ENCODE results near the gene ACOT7. TPM values are rescaled to one million over a fixed set of nuclear protein-coding genes. Genes with fewer than 3 reads are reported as not detected.
A peak's percentile ranks its signal among the peaks of the same experiment; 100 is the strongest.
"Not testable (repeated sequence)": the region's sequence is repeated elsewhere in the genome, so short reads cannot be mapped to it uniquely, and the experiment has no call there.

ACOT7 gene, protein sequence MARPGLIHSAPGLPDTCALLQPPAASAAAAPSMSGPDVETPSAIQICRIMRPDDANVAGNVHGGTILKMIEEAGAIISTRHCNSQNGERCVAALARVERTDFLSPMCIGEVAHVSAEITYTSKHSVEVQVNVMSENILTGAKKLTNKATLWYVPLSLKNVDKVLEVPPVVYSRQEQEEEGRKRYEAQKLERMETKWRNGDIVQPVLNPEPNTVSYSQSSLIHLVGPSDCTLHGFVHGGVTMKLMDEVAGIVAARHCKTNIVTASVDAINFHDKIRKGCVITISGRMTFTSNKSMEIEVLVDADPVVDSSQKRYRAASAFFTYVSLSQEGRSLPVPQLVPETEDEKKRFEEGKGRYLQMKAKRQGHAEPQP
- 1 to 10 TPM; 1.8 to 3.7 (median 2.9) TPM for polyA plus RNA-seq (ENCODE audit: low read depth in 6 of 6)

DNA sequence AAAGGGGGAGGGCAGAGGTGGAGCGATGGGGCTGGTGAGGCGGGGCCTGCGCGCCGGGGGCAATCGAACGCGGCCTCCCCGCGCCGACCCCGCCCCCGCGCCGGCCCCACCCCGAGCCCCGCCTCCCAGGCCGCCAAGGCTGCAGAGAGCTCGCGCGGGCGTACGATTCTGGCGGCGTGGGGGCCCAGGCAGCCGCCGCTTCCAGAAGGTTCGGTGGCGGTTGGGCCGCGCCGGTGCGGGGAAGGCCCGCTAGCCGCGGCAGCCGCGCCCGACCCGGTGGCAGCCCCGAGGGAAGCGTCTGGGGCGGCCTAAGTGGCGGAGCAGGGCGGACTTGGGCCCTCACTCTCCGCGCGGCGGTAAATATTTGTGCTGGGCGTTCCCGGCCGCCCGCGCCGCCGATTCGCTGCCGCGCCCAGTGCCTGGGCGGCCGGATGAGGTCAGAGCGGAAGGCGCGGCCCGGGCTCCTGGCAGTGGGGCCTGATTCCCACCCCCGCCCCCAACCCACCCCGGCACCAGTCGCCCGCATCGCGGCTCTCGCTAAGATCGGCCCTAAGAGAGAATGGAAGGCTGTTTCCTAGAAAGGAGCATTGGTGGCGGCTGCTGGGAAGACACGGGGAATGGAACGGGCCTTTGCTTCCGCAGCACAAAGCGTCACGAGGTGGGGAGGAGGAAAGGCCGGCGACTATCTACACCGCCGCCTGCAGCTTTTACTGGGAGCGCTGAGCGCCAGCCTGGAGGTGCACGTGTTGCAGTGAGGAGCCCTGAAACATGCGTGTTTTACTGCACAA is at the start of gene ACOT7:
Gene ACOT7, minus strand, starts transcription at position 368 of the 788 bp plus-strand sequence. CDS start 368 bp downstream, outside the sequence.
- peaks cover 7 to 21% (median 14%) of the 10 kb centered on the region in 3 donors for H3K4me1 Mint-ChIP-seq
- DNase-seq (peak; percentile 89), ATAC-seq (ENCODE audit: low read depth in 2 of 2) (peak; percentile 81 to 84)
- H3K36me3 Mint-ChIP-seq, result no peaks in the 10 kb centered on the region
- peak within 1 kb of the TSS; percentile 77 to 94 (median 92) for H3K4me3 Mint-ChIP-seq
- peak within 1 kb of the TSS; percentile 80 to 97 (median 96) for H3K27ac Mint-ChIP-seq
- H3K9me3 Mint-ChIP-seq, result no peaks in the 10 kb centered on the region
- H3K27me3 Mint-ChIP-seq, result peaks cover under 1 to 23% (median 8%) of the 10 kb centered on the region in 3 donors

DNA sequence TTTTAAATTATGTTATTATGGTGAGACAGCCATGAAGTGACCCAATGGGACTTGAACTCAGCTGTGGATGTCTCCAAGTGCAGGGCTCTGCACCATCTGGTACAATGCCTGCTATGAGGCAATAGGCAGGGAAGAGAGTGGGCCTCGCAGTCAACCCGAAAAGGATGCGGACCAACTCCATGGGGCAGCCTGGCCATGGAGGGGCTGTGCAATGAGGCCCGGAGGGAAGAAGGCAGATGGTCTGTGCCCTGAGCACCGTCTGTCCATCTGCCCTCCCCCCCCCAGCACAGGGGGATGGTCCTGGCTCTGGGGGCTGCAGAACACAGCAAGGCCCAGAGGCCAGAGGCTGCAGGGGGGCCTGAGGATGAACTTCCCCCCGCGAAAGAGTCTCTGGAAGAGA is 48.0 kb upstream of the ACOT7 start:
- H3K36me3 Mint-ChIP-seq, result no peaks in the 10 kb centered on the region
- H3K4me3 Mint-ChIP-seq, result peak overlapping the region in 4 of 8 donors; percentile 35 to 56 (median 46)
- peaks cover 20 to 81% (median 57%) of the 10 kb centered on the region in 3 donors for H3K27me3 Mint-ChIP-seq
- no peak overlapping the region for H3K27ac Mint-ChIP-seq
- ATAC-seq (ENCODE audit: low read depth in 2 of 2) (no peak), DNase-seq (no peak)
- peaks cover 7 to 21% (median 13%) of the 10 kb centered on the region in 3 donors for H3K4me1 Mint-ChIP-seq
- H3K9me3 Mint-ChIP-seq, result peaks cover 0 to 3% (median 0%) of the 10 kb centered on the region in 7 donors

DNA sequence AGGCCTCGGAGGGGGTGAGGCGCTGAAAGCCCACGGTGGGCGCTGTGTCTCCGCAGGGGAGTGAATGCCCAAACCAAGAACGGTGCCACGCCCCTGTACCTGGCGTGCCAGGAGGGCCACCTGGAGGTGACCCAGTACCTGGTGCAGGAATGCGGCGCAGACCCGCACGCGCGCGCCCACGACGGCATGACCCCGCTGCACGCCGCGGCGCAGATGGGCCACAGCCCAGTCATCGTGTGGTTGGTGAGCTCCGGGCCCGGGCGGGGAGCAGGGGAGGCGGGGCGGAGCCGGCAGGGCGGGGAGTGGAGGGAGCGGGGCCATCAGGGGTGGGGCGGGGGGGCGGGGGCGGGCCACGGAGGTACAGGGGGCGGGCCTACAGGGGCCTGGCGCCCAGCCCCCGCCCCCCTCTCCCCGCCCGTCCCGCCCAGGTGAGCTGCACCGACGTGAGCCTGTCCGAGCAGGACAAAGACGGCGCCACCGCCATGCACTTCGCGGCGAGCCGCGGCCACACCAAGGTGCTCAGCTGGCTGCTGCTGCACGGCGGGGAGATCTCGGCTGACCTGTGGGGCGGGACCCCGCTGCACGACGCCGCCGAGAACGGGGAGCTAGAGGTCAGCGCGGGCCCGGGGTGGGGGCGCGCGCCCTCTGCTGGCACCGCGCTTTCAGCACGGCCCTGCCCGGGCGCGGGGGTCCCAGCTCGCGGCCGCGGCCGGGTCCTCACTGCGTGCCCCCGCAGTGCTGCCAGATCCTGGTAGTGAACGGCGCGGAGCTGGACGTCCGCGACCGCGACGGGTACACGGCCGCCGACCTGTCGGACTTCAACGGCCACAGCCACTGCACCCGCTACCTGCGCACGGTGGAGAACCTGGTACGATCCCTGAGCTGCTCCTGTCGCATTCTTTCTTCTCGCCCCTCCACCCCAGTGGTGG is 46.9 kb upstream of the ACOT7 start:
- peaks cover 0 to 3% (median 0%) of the 10 kb centered on the region in 7 donors for H3K9me3 Mint-ChIP-seq
- H3K27ac Mint-ChIP-seq, result no peak overlapping the region
- ATAC-seq (ENCODE audit: low read depth in 2 of 2), result peak; percentile 71 to 78
- DNase-seq, result peak; percentile 37
- H3K4me3 Mint-ChIP-seq, result peak overlapping the region in 6 of 8 donors; percentile 32 to 78 (median 54)
- H3K4me1 Mint-ChIP-seq, result peaks cover 7 to 17% (median 13%) of the 10 kb centered on the region in 3 donors
- peaks cover 16 to 75% (median 53%) of the 10 kb centered on the region in 3 donors for H3K27me3 Mint-ChIP-seq
- H3K36me3 Mint-ChIP-seq, result no peaks in the 10 kb centered on the region

DNA sequence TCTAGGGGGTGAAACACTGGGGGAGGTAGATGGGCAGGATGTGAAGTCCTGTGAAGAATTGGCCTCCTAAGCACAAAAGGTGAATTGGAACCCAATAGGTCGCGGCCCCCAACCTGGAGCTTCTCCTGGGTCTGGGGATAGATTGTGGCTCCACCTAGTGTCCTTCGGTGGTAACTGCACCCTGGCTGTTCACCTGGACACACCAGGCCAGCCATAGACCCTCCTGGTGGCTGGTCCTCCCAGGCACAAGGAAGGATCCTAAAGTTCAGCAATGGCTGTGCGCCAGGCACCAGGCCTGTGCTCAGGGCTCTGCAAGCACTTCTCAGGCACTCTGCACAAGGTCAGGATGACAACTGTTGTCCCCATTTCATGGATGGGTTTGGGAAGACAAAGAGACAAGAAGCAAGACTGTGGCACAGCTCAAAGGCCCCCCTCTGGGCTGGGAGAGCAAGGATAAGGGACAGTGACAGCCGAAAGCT is 44.5 kb upstream of the ACOT7 start:
- H3K36me3 Mint-ChIP-seq, result no peaks in the 10 kb centered on the region
- H3K27ac Mint-ChIP-seq, result no peak overlapping the region
- H3K4me3 Mint-ChIP-seq, result peak overlapping the region in 3 of 8 donors; percentile 29 to 40 (median 39)
- peaks cover 0 to 3% (median 0%) of the 10 kb centered on the region in 7 donors for H3K9me3 Mint-ChIP-seq
- peaks cover 7 to 17% (median 13%) of the 10 kb centered on the region in 3 donors for H3K4me1 Mint-ChIP-seq
- ATAC-seq (ENCODE audit: low read depth in 2 of 2) (peak; percentile 60 to 61), DNase-seq (peak; percentile 61)
- H3K27me3 Mint-ChIP-seq, result peaks cover 15 to 69% (median 55%) of the 10 kb centered on the region in 3 donors

DNA sequence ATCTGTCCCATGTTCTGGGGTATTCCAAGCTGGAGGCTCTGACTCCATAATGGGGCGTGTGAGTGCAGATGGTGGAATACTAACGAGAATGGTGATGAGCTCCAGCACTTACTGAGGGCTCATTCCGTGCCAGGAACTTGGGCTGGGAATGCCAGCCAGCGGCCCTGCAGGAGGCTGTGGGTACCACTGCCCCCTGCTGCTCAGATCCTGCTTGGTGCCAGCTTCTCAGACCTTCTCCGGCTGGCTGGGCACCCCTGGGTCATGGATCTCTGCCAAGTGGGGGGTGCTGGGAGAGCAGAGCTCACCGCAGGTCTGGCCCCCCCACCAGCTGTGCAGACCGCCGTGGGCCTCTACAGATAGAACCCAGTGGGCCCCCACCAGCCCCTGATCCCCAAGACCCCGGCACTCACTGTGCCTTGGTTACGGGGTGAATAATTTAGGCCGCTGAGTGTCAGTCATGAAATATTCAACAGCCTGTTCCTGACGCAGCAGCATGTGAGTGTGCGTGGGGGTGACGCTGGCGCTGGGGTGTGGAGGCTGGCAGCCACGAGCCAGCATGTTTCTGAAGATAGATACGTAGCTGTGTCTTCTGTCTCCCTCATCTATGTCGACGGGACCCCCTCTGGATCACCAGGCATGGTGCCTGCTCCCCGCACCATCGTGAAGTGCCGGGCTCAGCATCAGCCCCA is 43.6 kb upstream of the ACOT7 start:
- not testable (repeated sequence) for H3K4me3 Mint-ChIP-seq; H3K36me3 Mint-ChIP-seq; H3K27ac Mint-ChIP-seq; DNase-seq; H3K9me3 Mint-ChIP-seq; ATAC-seq (ENCODE audit: low read depth in 2 of 2)
- Mint-ChIP-seq H3K27me3 (peaks cover 15 to 69% (median 55%) of the 10 kb centered on the region in 3 donors), H3K4me1 (peaks cover 7 to 17% (median 13%) of the 10 kb centered on the region in 3 donors)

DNA sequence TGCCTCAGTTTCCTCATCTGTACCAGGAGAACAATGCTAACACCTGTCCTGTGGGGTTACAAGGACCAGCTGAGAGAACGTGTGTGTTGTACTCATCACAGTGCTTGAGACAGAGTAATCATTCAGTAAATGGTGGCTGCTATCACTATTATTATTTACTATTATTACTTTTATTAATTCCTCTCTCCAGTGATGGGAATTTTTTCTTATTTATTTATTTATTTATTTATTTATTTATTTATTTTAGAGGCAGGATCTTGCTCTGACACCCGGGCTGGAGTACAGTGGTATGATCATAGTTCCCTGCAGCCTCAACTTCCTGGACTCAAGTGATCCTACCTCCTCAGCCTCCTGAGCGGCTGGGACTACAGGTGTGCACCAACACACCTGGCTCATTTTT is 42.7 kb upstream of the ACOT7 start:
- peaks cover 15 to 65% (median 49%) of the 10 kb centered on the region in 3 donors for H3K27me3 Mint-ChIP-seq
- not testable (repeated sequence) for H3K9me3 Mint-ChIP-seq; ATAC-seq (ENCODE audit: low read depth in 2 of 2); DNase-seq; H3K36me3 Mint-ChIP-seq; H3K27ac Mint-ChIP-seq; H3K4me3 Mint-ChIP-seq
- H3K4me1 Mint-ChIP-seq, result peaks cover 7 to 16% (median 13%) of the 10 kb centered on the region in 3 donors

DNA sequence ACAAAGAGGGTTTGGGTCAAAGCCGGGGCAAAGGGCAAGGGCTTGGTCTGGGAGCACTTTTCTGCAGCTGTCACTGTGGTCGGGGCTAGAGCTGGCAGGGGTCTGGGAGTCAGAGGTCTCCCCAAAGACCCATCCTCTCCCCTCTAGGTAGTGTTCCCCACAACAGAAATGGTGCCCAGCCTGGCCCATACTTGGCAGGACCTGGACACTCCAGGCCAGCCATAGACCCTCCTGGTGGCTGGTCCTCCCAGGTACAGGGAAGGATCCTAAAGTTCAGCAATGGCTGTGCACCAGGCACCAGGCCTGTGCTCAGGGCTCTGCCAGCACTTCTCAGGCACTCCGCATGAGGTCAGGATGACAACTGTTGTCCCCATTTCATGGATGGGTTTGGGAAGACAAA is 42.0 kb upstream of the ACOT7 start:
- Mint-ChIP-seq H3K4me1 (peaks cover 7 to 13% (median 12%) of the 10 kb centered on the region in 3 donors), H3K27ac (no peak overlapping the region)
- no peak for DNase-seq

DNA sequence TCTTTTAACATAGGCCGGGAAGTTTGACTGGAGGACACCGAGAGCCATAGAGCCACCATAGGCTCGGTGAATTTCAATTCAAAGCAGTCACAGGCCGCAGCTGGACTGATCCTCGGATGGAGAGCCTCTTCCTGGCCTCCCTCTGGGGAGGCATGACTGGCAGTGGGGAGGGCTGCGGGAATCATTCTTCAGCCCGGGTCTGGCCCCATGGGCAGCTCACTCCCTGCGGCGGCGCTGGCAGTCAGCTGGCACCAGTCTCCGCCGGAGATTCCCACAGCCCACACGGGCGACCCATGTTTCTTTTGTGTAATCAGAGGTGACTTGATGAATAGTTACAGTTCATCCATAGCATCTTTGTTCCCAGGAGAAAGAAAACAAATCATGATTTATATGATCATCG is 41.6 kb upstream of the ACOT7 start:
- peaks cover 0 to 3% (median 0%) of the 10 kb centered on the region in 7 donors for H3K9me3 Mint-ChIP-seq
- ATAC-seq (ENCODE audit: low read depth in 2 of 2) (no peak), DNase-seq (no peak)
- no peak overlapping the region for H3K27ac Mint-ChIP-seq
- H3K27me3 Mint-ChIP-seq, result peaks cover 15 to 67% (median 50%) of the 10 kb centered on the region in 3 donors
- H3K36me3 Mint-ChIP-seq, result no peaks in the 10 kb centered on the region
- H3K4me3 Mint-ChIP-seq, result no peak overlapping the region
- peaks cover 7 to 13% (median 12%) of the 10 kb centered on the region in 3 donors for H3K4me1 Mint-ChIP-seq

More for the DNA sequence above, 42.0 kb upstream of the ACOT7 start:
- H3K27me3 Mint-ChIP-seq, result peaks cover 15 to 63% (median 45%) of the 10 kb centered on the region in 3 donors
- ATAC-seq (ENCODE audit: low read depth in 2 of 2), result no peak
- peaks cover 0 to 3% (median 0%) of the 10 kb centered on the region in 7 donors for H3K9me3 Mint-ChIP-seq
- no peak overlapping the region for H3K4me3 Mint-ChIP-seq
- H3K36me3 Mint-ChIP-seq, result no peaks in the 10 kb centered on the region

DNA sequence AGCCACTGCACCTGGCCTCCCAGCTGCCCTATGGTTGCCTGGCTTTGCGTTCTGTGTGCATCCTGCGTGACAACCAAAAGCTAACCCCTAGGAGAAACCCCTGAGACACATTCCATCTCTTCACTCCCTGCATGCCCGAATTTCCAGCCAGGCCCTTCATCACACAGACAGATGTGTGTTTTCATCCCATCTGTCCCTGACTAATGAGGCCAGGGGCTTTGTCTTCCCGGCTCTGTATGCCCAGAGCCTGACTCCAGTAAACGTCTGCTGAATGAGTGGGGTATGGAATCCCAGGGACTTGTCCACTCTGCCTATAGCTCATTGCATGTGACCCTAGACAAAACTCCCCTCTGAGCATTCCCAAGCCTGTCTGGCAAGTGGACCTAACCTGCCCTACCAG is 40.6 kb upstream of the ACOT7 start:
- Mint-ChIP-seq H3K27me3 (peaks cover 12 to 66% (median 52%) of the 10 kb centered on the region in 3 donors), H3K36me3 (no peaks in the 10 kb centered on the region), H3K27ac (no peak overlapping the region), H3K9me3 (peaks cover 0 to under 1% (median 0%) of the 10 kb centered on the region in 7 donors), H3K4me3 (no peak overlapping the region), H3K4me1 (peaks cover 3 to 8% (median 6%) of the 10 kb centered on the region in 3 donors)
- DNase-seq (no peak), ATAC-seq (ENCODE audit: low read depth in 2 of 2) (no peak)

DNA sequence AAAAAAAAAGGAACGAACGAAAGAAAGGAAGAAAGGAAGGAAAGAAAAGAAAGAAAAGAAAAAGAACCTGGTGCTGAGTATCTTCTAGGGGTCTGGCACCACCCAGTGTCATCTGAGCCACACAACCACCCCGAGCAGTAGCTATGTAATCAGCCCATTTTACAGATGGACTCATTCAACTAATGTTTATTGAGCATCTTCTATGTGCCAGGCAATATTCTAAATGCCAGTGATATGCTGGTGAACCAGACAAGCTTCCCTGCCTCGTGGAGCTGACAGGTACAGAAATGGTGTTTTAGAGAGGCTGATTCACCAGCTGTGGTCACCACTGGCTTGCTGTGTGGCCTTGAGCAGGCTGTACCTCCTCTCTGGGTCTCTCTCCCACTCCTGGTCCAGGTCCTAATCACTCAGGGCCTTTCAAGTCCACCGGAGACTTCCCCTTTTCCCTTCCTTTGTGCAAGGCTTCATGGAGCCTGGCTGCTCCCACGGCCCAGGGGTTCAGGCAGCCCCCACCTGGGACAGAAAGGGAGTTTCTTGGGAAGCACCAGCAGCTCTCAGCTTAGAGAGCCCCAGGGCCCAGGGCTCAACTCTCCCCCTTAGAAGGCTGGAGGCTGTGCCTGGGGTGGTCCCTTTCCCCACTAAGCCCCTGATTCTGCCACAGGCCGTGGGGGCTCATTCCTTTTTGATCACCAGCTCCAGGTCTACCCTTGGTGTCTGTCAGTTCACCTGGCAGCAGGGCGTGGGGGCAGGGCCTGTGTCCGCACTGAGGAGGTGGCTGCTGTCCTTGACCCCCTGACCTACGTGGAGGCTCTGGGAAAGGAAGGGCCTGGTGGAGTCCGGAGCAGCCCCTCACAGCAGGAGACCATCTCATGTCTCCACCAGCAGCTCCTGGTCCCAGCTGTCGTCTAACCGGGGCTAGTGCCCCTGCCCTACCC is 38.3 kb upstream of the ACOT7 start:
- not testable (repeated sequence) for DNase-seq; ATAC-seq (ENCODE audit: low read depth in 2 of 2); H3K4me3 Mint-ChIP-seq; H3K36me3 Mint-ChIP-seq; H3K4me1 Mint-ChIP-seq; H3K9me3 Mint-ChIP-seq
- H3K27me3 Mint-ChIP-seq, result peaks cover 9 to 65% (median 59%) of the 10 kb centered on the region in 3 donors
- H3K27ac Mint-ChIP-seq, result peak overlapping the region in 1 of 6 donors; percentile 64

Measured in naive B cell (primary cell).